Activated CD4-positive, alpha-beta T cell treated with anti-CD3 and anti-CD28 coated beads, Interleukin-2, amount 50 U/mL, for 1 hour (primary cell): ENCODE data around the gene MRGPRX4.

Experiments
- DNase-seq: peaks from one replicate; pipeline ENCODE4 v3.0.0-alpha.2; 2020

MRGPRX4 gene

GRCh38 chr11:18221274-18221876 lies 48.7 kb downstream of the MRGPRX4 start:
- no peak for DNase-seq

DNA sequence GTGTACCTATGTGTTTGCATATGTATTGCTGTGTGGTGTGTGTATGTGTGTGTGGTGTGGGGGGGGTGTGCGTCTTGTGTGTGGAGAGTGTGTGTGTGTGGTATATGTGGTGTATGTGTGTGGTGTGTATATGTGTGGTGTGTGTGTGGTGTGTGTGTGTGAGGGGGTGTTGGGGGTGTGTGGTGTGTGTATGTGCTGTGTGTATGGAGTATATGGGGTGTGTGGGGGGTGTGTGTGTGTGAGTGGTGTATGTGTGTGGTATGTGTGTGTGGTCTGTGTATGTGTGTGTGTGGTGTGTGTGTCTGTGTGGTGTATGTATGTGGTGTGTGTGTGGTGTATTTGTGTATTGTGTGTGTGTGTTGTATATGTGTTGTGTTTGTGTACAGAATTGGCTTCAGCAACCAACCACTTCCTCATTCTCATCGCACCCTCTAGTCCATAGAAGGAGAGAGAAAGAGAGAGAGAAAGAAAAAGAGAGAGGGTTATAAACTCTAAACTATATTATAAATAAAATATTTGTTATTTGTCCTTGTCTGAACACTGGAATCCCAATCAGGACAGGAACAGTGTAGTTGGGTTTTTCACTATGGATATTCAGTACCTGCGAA lies 50.3 kb downstream of the MRGPRX4 start:
- no peak for DNase-seq
